ENCODE data around the gene ZDHHC3. TPM values are rescaled to one million over a fixed set of nuclear protein-coding genes. Genes with fewer than 3 reads are reported as not detected.

ZDHHC3 gene
- total and polyA plus RNA-seq, 2 experiments from 2014 or later, result 60.3 to 62.0 TPM

- H3K27ac ChIP-seq, result no peak overlapping the region
- no peaks in the 10 kb centered on the region for H3K4me1 ChIP-seq (ENCODE audit: insufficient read depth)
- no peaks in the 10 kb centered on the region for H3K27me3 ChIP-seq
- H3K9me3 ChIP-seq (ENCODE audit: low read depth), result no peaks in the 10 kb centered on the region
- H3K79me2 ChIP-seq, result no peaks in the 10 kb centered on the region
- H3K9me2 ChIP-seq (replicated peaks; ENCODE audit: insufficient read depth), result no peaks in the 10 kb centered on the region
- no peak for DNase-seq (ENCODE audit: low spot score)
- no peaks in the 10 kb centered on the region for H4K20me1 ChIP-seq (ENCODE audit: insufficient read depth, poor library complexity, severe bottlenecking)
- H3K4me2 ChIP-seq, result no peak overlapping the region
- TF ChIP-seq EZH2 (IDR thresholded peaks at IDR 0.05; ENCODE audit: borderline replicate concordance) (no peak), EZH2phosphoT487 (IDR thresholded peaks at IDR 0.05; ENCODE audit: low read depth, severe bottlenecking, unreplicated experiment) (no peak)
- TF ChIP-seq, protein P1, sequence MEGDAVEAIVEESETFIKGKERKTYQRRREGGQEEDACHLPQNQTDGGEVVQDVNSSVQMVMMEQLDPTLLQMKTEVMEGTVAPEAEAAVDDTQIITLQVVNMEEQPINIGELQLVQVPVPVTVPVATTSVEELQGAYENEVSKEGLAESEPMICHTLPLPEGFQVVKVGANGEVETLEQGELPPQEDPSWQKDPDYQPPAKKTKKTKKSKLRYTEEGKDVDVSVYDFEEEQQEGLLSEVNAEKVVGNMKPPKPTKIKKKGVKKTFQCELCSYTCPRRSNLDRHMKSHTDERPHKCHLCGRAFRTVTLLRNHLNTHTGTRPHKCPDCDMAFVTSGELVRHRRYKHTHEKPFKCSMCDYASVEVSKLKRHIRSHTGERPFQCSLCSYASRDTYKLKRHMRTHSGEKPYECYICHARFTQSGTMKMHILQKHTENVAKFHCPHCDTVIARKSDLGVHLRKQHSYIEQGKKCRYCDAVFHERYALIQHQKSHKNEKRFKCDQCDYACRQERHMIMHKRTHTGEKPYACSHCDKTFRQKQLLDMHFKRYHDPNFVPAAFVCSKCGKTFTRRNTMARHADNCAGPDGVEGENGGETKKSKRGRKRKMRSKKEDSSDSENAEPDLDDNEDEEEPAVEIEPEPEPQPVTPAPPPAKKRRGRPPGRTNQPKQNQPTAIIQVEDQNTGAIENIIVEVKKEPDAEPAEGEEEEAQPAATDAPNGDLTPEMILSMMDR (IDR thresholded peaks at IDR 0.05; ENCODE audit: poor library complexity), result no peak
- H3K36me3 ChIP-seq (replicated peaks; ENCODE audit: insufficient read depth, low read depth), result no peaks in the 10 kb centered on the region
- no peak overlapping the region for H2AFZ ChIP-seq
- H3K4me3 ChIP-seq, result no peak overlapping the region
- WGBS (ENCODE audit: low lambda C conversion rate, missing lambda C conversion rate), result 21% methylated on average over 2 of the region's 2 CpGs
These were observed 66.9 kb downstream of the ZDHHC3 start for GRCh38 chr3:44909063-44909462.

- no peaks in the 10 kb centered on the region for H3K79me2 ChIP-seq
- H2AFZ ChIP-seq, result no peak overlapping the region
- H3K36me3 ChIP-seq (replicated peaks; ENCODE audit: insufficient read depth, low read depth), result no peaks in the 10 kb centered on the region
- no peak overlapping the region for H3K27ac ChIP-seq
- no peaks in the 10 kb centered on the region for H3K27me3 ChIP-seq
- no peaks in the 10 kb centered on the region for H4K20me1 ChIP-seq (ENCODE audit: insufficient read depth, poor library complexity, severe bottlenecking)
- no peaks in the 10 kb centered on the region for H3K9me2 ChIP-seq (replicated peaks; ENCODE audit: insufficient read depth)
- DNase-seq (ENCODE audit: low spot score), result no peak
- no peak overlapping the region for H3K4me3 ChIP-seq
- 74% methylated on average over 4 of the region's 4 CpGs for WGBS (ENCODE audit: low lambda C conversion rate, missing lambda C conversion rate)
- no peak overlapping the region for H3K4me2 ChIP-seq
- no peaks in the 10 kb centered on the region for H3K4me1 ChIP-seq (ENCODE audit: insufficient read depth)
- TF ChIP-seq EZH2phosphoT487 (IDR thresholded peaks at IDR 0.05; ENCODE audit: low read depth, severe bottlenecking, unreplicated experiment), result no peak
- H3K9me3 ChIP-seq (ENCODE audit: low read depth), result no peaks in the 10 kb centered on the region
These were observed 68.4 kb downstream of the ZDHHC3 start for GRCh38 chr3:44907612-44908011.

GRCh38 chr3:44906997-44907396 is 69.0 kb downstream of the ZDHHC3 start:
- Histone ChIP-seq H3K9me2 (replicated peaks; ENCODE audit: insufficient read depth) (no peaks in the 10 kb centered on the region), H3K36me3 (replicated peaks; ENCODE audit: insufficient read depth, low read depth) (no peaks in the 10 kb centered on the region), H3K9me3 (ENCODE audit: low read depth) (no peaks in the 10 kb centered on the region), H3K4me2 (no peak overlapping the region), H2AFZ (no peak overlapping the region), H3K79me2 (no peaks in the 10 kb centered on the region), H3K27me3 (no peaks in the 10 kb centered on the region), H4K20me1 (ENCODE audit: insufficient read depth, poor library complexity, severe bottlenecking) (no peaks in the 10 kb centered on the region), H3K4me1 (ENCODE audit: insufficient read depth) (no peaks in the 10 kb centered on the region), H3K4me3 (no peak overlapping the region), H3K27ac (no peak overlapping the region)
- 84% methylated on average over 4 of the region's 4 CpGs for WGBS (ENCODE audit: low lambda C conversion rate, missing lambda C conversion rate)
- no peak for DNase-seq (ENCODE audit: low spot score)
- TF ChIP-seq EZH2 (IDR thresholded peaks at IDR 0.05; ENCODE audit: borderline replicate concordance), result no peak
- TF ChIP-seq, protein P1 (IDR thresholded peaks at IDR 0.05; ENCODE audit: poor library complexity), result no peak
- TF ChIP-seq EZH2phosphoT487 (IDR thresholded peaks at IDR 0.05; ENCODE audit: low read depth, severe bottlenecking, unreplicated experiment), result no peak

DNA sequence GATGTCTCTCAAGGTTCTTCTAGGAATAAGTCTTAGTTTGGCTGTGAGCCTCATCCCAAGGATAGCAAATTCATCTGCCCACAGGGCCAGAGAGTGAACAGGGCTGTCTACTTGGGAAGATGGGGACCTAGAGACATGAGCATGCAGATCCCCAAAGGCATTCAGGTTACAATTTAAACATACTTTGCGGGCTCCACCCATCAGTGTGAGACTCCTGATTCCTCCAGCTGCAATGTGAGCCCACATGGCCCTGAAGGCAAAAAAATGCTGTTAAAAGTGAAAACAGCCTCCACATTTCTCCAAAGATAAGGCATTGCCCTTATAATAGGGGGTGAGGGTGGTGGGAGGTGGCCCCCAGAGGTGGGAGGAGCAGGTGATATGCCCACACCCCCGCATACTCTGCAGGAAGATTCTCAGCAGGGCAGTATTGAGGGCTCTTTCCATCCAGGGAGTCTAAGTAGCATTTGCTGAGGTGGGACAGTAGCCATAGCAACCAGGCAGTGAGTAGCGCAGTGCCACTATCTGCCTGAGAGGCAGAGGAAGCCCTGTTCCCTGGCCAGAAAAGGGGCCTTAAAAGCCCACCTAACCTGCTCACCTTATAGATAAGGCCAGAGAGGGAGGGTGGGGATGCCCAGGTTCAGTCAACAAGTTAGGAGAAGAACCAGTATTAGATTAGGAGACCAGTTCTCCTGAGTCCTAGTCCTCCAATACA is 70.4 kb downstream of the ZDHHC3 start:
- TF ChIP-seq EZH2 (IDR thresholded peaks at IDR 0.05; ENCODE audit: borderline replicate concordance) (no peak), EZH2phosphoT487 (IDR thresholded peaks at IDR 0.05; ENCODE audit: low read depth, severe bottlenecking, unreplicated experiment) (no peak)
- TF ChIP-seq, protein P1 (IDR thresholded peaks at IDR 0.05; ENCODE audit: poor library complexity), result no peak

More for the DNA sequence above, 70.4 kb downstream of the ZDHHC3 start:
- Histone ChIP-seq H3K9me2 (replicated peaks; ENCODE audit: insufficient read depth) (no peaks in the 10 kb centered on the region), H3K79me2 (no peaks in the 10 kb centered on the region), H3K27me3 (no peaks in the 10 kb centered on the region), H3K27ac (no peak overlapping the region), H4K20me1 (ENCODE audit: insufficient read depth, poor library complexity, severe bottlenecking) (no peaks in the 10 kb centered on the region), H3K9me3 (ENCODE audit: low read depth) (no peaks in the 10 kb centered on the region), H3K4me1 (ENCODE audit: insufficient read depth) (no peaks in the 10 kb centered on the region), H2AFZ (no peak overlapping the region), H3K4me2 (no peak overlapping the region), H3K4me3 (no peak overlapping the region), H3K36me3 (replicated peaks; ENCODE audit: insufficient read depth, low read depth) (no peaks in the 10 kb centered on the region)
- no peak for DNase-seq (ENCODE audit: low spot score)
- WGBS (ENCODE audit: low lambda C conversion rate, missing lambda C conversion rate), result 88% methylated on average over 3 of the region's 3 CpGs

Measured in hepatocyte (in vitro differentiated cells).